ENCODE results near the gene PBRM1. TPM values are rescaled to one million over a fixed set of nuclear protein-coding genes. Genes with fewer than 3 reads are reported as not detected.

Gene PBRM1
- total RNA-seq, 1 experiment from 2014 or later = 40.0 TPM

GRCh38 chr3:52722491-52722890, 36.8 kb upstream of the PBRM1 start (continued):
- TF ChIP-seq CTCF (IDR thresholded peaks at IDR 0.05 in 2 of 3, conservative IDR thresholded peaks at IDR 0.05 in 1 of 3; ENCODE audit: borderline replicate concordance in 1 of 3, insufficient read depth in 1 of 3, low read depth in 2 of 3, low read length in 2 of 3) (no peak), EGR1 (IDR thresholded peaks at IDR 0.05; ENCODE audit: low read depth) (no peak), EZH2phosphoT487 (IDR thresholded peaks at IDR 0.05; ENCODE audit: borderline replicate concordance) (no peak)

- Histone ChIP-seq H3K27me3 (ENCODE audit: insufficient read depth, low read length) (no peaks in the 10 kb centered on the region), H3K9me3 (ENCODE audit: control insufficient read depth in 1 of 2, insufficient read depth in 1 of 2, low read depth in 1 of 2, low read length in 2 of 2) (no peaks in the 10 kb centered on the region), H3K4me1 (ENCODE audit: control insufficient read depth in 1 of 2, insufficient read depth in 2 of 2, low read length in 2 of 2) (no peaks in the 10 kb centered on the region), H3K4me2 (ENCODE audit: low read length) (no peak overlapping the region), H3K36me3 (ENCODE audit: control insufficient read depth in 1 of 2, insufficient read depth in 2 of 2, low read length in 2 of 2) (peaks cover 0 to 3% of the 10 kb centered on the region in 2 experiments; a peak in 1 of 4 replicates), H3K79me2 (ENCODE audit: insufficient read depth, low read length) (no peaks in the 10 kb centered on the region), H3K4me3 (replicated peaks in 1 of 2; ENCODE audit: low read depth in 1 of 2, low read length in 2 of 2) (no peak overlapping the region), H3K27ac (ENCODE audit: low read depth, low read length) (no peak overlapping the region), H2AFZ (ENCODE audit: low read depth, low read length, poor library complexity, severe bottlenecking) (no peak overlapping the region), H3K9me2 (ENCODE audit: insufficient read depth) (no peaks in the 10 kb centered on the region), H4K20me1 (ENCODE audit: insufficient read depth) (no peaks in the 10 kb centered on the region), H3K9ac (ENCODE audit: low read length) (no peak overlapping the region)
- RAD21 ChIA-PET (ENCODE audit: low non-redundant PET in 1 of 2, low total read pairs in 2 of 2, uncharacterized antibody in 2 of 2, unreplicated experiment in 2 of 2) = no interaction called here
- TF ChIP-seq ELF1 (IDR thresholded peaks at IDR 0.05; ENCODE audit: borderline replicate concordance, low read depth) (no peak), ZBTB33 (IDR thresholded peaks at IDR 0.05; ENCODE audit: extremely low read depth, insufficient replicate concordance, low read length) (no peak), JUND (IDR thresholded peaks at IDR 0.05) (no peak), FOSL1 (IDR thresholded peaks at IDR 0.05; ENCODE audit: low read depth) (no peak), EGR1 (IDR thresholded peaks at IDR 0.05; ENCODE audit: low read depth) (no peak), TCF7L2 (IDR thresholded peaks at IDR 0.05; ENCODE audit: borderline replicate concordance, extremely low read depth, insufficient read depth, insufficient read length) (no peak), ZFX (IDR thresholded peaks at IDR 0.05) (no peak), YY1 (IDR thresholded peaks at IDR 0.05; ENCODE audit: extremely low read depth, insufficient replicate concordance, low read depth, low read length) (no peak), EZH2 (IDR thresholded peaks at IDR 0.05) (no peak)
- intact Hi-C loops (cut with micrococcal nuclease) = no loop called here
- ATAC-seq (no peak), DNase-seq (ENCODE audit: low read depth, low spot score) (no peak)
- BruUV-seq (replicated peaks) = no TSS peak
- CTCF ChIA-PET = no interaction called here
- POLR2A ChIA-PET = no interaction called here
Observed at GRCh38 chr3:52721730-52722008, 36.0 kb upstream of the PBRM1 start.

All from HCT116 (cell line).